Measurements from ENCODE around the gene L3MBTL4.

- TF ChIP-seq TAF1 (IDR thresholded peaks at IDR 0.05; ENCODE audit: borderline replicate concordance, low read depth, low read length) (no peak), REST (IDR thresholded peaks at IDR 0.05; ENCODE audit: low read depth, low read length) (no peak), PBX3 (IDR thresholded peaks at IDR 0.05) (no peak), CTCF (IDR thresholded peaks at IDR 0.05) (no peak), USF1 (IDR thresholded peaks at IDR 0.05; ENCODE audit: borderline replicate concordance, low read depth) (no peak), JUND (IDR thresholded peaks at IDR 0.05) (no peak; the same call in 1 of the 2 replicates), USF2 (IDR thresholded peaks at IDR 0.05; ENCODE audit: borderline replicate concordance, low read depth, low read length) (no peak), EP300 (IDR thresholded peaks at IDR 0.05; ENCODE audit: borderline replicate concordance in 1 of 2, low read depth in 1 of 2, low read length in 1 of 2) (peak in 1 of 2 experiments; percentile 34; a peak in 1 of 4 replicates), RAD21 (IDR thresholded peaks at IDR 0.05; ENCODE audit: low read length) (no peak), POLR2AphosphoS5 (IDR thresholded peaks at IDR 0.05; ENCODE audit: low read depth, low read length) (no peak), FOXM1 (IDR thresholded peaks at IDR 0.05; ENCODE audit: low read depth) (peak; percentile 69), MXI1 (IDR thresholded peaks at IDR 0.05; ENCODE audit: low read depth, low read length) (no peak), YY1 (IDR thresholded peaks at IDR 0.05; ENCODE audit: low read depth) (no peak), SIN3A (IDR thresholded peaks at IDR 0.05; ENCODE audit: borderline replicate concordance, low read depth, low read length) (no peak)
These were observed 359.0 kb downstream of the L3MBTL4 start for GRCh38 chr18:6055711-6056110.

All from SK-N-SH (cell line).